Mesendoderm (in vitro differentiated cells): ENCODE measurements around the gene TRHDE.
A peak's percentile ranks its signal among the peaks of the same experiment; 100 is the strongest.

Source experiments
- DNase-seq: peaks from one replicate; pipeline ENCODE4 v3.0.0; 2013
- H2AK5ac ChIP-seq: 2 replicates; pipeline ENCODE4 v1.6.1; 2013; ENCODE audit warnings: low read length, inconsistent platforms
- H2BK120ac ChIP-seq: 2 replicates; pipeline ENCODE4 v1.6.1; 2013; ENCODE audit warnings: low read depth, mild to moderate bottlenecking, low read length, moderate library complexity, mixed read lengths
- H2BK15ac ChIP-seq: replicated peaks from 2 replicates; pipeline ENCODE4 v1.6.1; 2013; ENCODE audit warnings: low read depth, mild to moderate bottlenecking, moderate library complexity
- H2BK5ac ChIP-seq: 2 replicates; pipeline ENCODE4 v1.6.1; 2013; ENCODE audit warnings: low read length, inconsistent platforms
- H3K18ac ChIP-seq: 2 replicates; pipeline ENCODE4 v1.6.1; 2013; ENCODE audit warnings: mild to moderate bottlenecking, low read length, mixed read lengths
- H3K23ac ChIP-seq: one replicate; pipeline ENCODE4 v1.6.1; 2013; ENCODE audit warnings: low read length
- H3K27ac ChIP-seq: 2 replicates; pipeline ENCODE4 v1.5.1; 2013; ENCODE audit warnings: low read depth, mild to moderate bottlenecking, inconsistent platforms, low read length, moderate library complexity
- H3K27me3 ChIP-seq: 2 replicates; pipeline ENCODE4 v1.6.1; 2013; ENCODE audit warnings: low read length, control low read depth, mild to moderate bottlenecking, inconsistent platforms; ENCODE audit not compliant: insufficient read depth, poor library complexity
- H3K36me3 ChIP-seq: 2 replicates; pipeline ENCODE4 v1.6.1; 2013; ENCODE audit warnings: low read length, inconsistent platforms; ENCODE audit not compliant: control insufficient read depth, insufficient read depth
- H3K4ac ChIP-seq: one replicate; pipeline ENCODE4 v1.6.1; 2013; ENCODE audit warnings: low read depth, mild to moderate bottlenecking, low read length, moderate library complexity
- H3K4me1 ChIP-seq: 2 replicates; pipeline ENCODE4 v1.6.1; 2013; ENCODE audit warnings: low read depth, low read length, inconsistent platforms; ENCODE audit not compliant: control insufficient read depth
- H3K4me2 ChIP-seq: 2 replicates; pipeline ENCODE4 v1.6.1; 2013; ENCODE audit warnings: low read length
- H3K4me3 ChIP-seq: 2 replicates; pipeline ENCODE4 v1.5.1; 2013; ENCODE audit warnings: mild to moderate bottlenecking, low read length
- H3K56ac ChIP-seq: one replicate; pipeline ENCODE4 v1.6.1; 2013; ENCODE audit warnings: low read length
- H3K79me1 ChIP-seq: 2 replicates; pipeline ENCODE4 v1.6.1; 2013; ENCODE audit warnings: low read length, inconsistent platforms
- H3K79me2 ChIP-seq: 2 replicates; pipeline ENCODE4 v1.6.1; 2013; ENCODE audit warnings: mild to moderate bottlenecking, low read length; ENCODE audit not compliant: control insufficient read depth, insufficient read depth
- H3K9ac ChIP-seq: 2 replicates; pipeline ENCODE4 v1.6.1; 2013; ENCODE audit warnings: low read length, inconsistent platforms
- H4K5ac ChIP-seq: one replicate; pipeline ENCODE4 v1.6.1; 2013; ENCODE audit warnings: low read length
- H4K8ac ChIP-seq: one replicate; pipeline ENCODE4 v1.6.1; 2013; ENCODE audit warnings: low read depth, mild to moderate bottlenecking, control low read depth, low read length, moderate library complexity
- WGBS: extraction: QIAGEN DNeasy Blood & Tissue Kit; methylation state at CpG from one replicate; pipeline ENCODE4 v1.1.7; 2013; ENCODE audit warnings: low lambda C conversion rate, missing lambda C conversion rate; ENCODE audit not compliant: insufficient coverage; ENCODE audit errors: extremely low coverage; 5-methylcytosine and 5-hydroxymethylcytosine counted together

TRHDE gene

DNA sequence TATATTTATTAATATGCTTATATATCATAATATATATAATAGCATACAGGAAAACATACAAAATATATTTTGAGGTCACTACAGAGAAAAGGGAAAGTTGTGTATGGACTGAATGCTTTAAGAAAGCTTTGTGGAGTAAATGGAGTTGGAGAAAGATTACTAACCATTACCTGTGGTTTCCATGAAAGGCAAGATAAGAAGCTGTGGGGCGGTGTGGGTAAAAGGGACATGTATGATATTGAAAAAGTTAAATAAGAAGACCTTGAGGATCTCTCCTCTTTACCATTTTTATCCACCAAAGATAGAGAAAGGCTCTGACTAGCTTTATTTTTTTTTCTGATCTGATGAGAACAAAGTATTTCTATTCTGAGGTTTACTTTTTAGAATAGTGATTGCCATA, 404.4 kb downstream of the TRHDE start:
- H3K27ac ChIP-seq, result no peak overlapping the region

DNA sequence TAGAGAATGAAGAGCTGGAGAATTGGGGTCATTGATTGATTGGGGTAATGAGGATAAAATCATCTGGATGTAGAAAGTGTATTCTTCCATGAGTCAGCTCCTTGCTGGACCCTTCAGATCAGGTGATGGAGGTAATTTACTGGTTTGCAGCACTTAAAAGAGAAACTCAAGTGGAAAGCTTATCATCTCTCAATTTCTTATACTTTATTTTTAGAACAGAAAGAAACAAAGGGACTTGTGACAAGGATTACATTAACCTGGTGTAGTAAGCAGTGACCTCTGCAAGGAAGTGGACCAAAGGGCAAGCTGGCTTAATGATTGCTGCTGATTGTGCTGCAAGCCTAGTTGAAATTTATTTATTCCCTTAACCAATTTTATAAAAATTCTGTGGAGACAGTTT, 405.0 kb downstream of the TRHDE start:
- no peak overlapping the region for H3K18ac ChIP-seq
- DNase-seq, result no peak
- H3K27ac ChIP-seq, result no peak overlapping the region
- no peak overlapping the region for H4K5ac ChIP-seq
- no peaks in the 10 kb centered on the region for H3K27me3 ChIP-seq
- H2BK15ac ChIP-seq, result peak overlapping the region; percentile 57
- no peak overlapping the region for H3K56ac ChIP-seq
- no peak overlapping the region for H2AK5ac ChIP-seq
- H3K4ac ChIP-seq, result peak overlapping the region; percentile 12
- H3K36me3 ChIP-seq, result no peaks in the 10 kb centered on the region
- no peak overlapping the region for H3K4me2 ChIP-seq
- H3K79me2 ChIP-seq, result no peaks in the 10 kb centered on the region
- no peaks in the 10 kb centered on the region for H3K79me1 ChIP-seq
- H2BK120ac ChIP-seq, result peak overlapping the region; percentile 28
- no peak overlapping the region for H2BK5ac ChIP-seq
- no peak overlapping the region for H3K9ac ChIP-seq
- H3K4me3 ChIP-seq, result no peak overlapping the region
- peaks cover 5% of the 10 kb centered on the region for H3K4me1 ChIP-seq
- H3K23ac ChIP-seq, result no peak overlapping the region
- H4K8ac ChIP-seq, result no peak overlapping the region

More for the DNA sequence above, 404.4 kb downstream of the TRHDE start:
- Histone ChIP-seq H3K23ac (no peak overlapping the region), H3K79me1 (no peaks in the 10 kb centered on the region), H2BK15ac (no peak overlapping the region), H4K8ac (no peak overlapping the region), H3K18ac (no peak overlapping the region), H3K27me3 (no peaks in the 10 kb centered on the region), H4K5ac (no peak overlapping the region), H3K4ac (no peak overlapping the region), H2BK5ac (no peak overlapping the region), H3K4me3 (no peak overlapping the region), H3K36me3 (no peaks in the 10 kb centered on the region), H3K56ac (no peak overlapping the region), H2AK5ac (no peak overlapping the region), H3K79me2 (no peaks in the 10 kb centered on the region), H3K4me2 (no peak overlapping the region), H3K9ac (no peak overlapping the region), H2BK120ac (no peak overlapping the region), H3K4me1 (peaks cover 5% of the 10 kb centered on the region)
- DNase-seq, result no peak
- no CpG with 5 or more reads among the region's 1 CpG for WGBS

DNA sequence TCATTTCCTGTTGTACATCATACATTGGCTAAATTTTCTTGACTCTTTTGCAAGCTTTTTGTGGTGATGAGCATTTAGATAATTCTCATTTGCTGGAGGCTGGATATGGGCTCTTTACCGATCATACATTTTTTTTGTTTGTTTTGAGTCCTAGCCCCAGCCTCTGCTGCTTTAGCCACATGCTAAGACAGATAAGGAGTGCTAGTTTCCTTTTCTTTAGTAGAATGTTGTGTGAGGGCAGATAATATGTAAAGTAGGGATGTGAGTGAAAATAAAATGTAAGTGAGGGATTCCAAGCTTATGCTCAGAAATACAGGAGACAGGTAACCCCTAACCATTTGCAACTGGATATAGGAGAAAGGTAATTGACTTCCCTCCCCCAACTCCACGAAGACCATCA, 405.7 kb downstream of the TRHDE start:
- Histone ChIP-seq H2BK5ac (no peak overlapping the region), H3K9ac (no peak overlapping the region), H3K36me3 (no peaks in the 10 kb centered on the region), H3K18ac (peak overlapping the region; percentile 39), H4K8ac (no peak overlapping the region), H4K5ac (no peak overlapping the region), H3K56ac (peak overlapping the region; percentile 11), H3K79me2 (no peaks in the 10 kb centered on the region), H3K27me3 (no peaks in the 10 kb centered on the region), H2BK15ac (no peak overlapping the region), H3K4me1 (peaks cover 5% of the 10 kb centered on the region), H3K4me3 (no peak overlapping the region), H3K4me2 (no peak overlapping the region), H3K79me1 (no peaks in the 10 kb centered on the region), H3K27ac (no peak overlapping the region), H2AK5ac (no peak overlapping the region), H3K23ac (no peak overlapping the region), H2BK120ac (no peak overlapping the region), H3K4ac (no peak overlapping the region)
- no CpG with 5 or more reads among the region's 2 CpGs for WGBS
- DNase-seq, result peak; percentile 54

DNA sequence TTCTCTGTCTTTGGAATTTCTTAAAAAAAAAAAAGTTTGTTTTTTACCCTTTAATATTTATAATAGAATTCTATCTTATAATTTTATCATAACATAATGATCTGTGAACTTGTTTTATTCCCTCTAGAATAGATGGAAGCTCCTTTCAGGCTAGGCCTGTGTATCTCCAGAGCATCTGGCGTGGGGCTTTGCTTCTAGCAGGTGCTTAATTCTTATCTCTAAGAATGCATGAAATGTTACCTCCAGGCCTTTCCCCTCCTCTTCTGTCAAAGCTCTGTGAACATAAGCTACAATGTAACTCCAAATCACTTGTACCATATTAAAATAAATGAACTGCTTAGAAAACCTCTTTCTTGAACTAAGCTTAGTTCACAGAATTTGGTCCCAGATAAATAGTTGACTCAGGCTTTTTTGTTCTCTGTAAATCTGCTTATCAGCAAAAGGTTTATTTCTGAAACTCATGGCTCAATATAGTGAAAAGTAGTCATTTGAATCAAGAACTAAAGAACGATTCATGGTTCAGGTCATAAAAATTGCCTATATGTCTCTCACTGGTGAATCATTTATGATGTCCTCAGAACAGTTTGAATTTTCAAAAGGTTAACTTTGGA, 407.1 kb downstream of the TRHDE start:
- Histone ChIP-seq H3K18ac (no peak overlapping the region), H2AK5ac (no peak overlapping the region)

DNA sequence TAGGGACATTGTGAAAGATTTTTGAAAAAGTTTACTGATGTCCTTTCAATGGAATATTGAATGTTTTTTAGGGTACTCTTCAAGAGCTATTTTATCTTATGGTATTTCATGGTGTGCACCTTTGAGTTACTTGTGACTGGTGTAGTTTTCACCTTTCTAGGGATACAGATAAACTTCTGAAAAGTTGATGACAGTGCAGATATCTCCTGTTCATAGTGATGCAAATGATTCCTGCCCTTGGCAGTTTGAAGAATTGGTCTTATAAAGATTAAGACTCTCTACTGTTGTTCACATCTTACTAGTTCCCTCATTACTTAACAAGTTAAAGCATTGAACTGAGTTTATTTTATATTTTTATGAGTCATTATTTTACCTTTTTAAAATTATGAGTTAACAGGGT, 408.9 kb downstream of the TRHDE start:
- Histone ChIP-seq H4K5ac (no peak overlapping the region), H3K4me2 (no peak overlapping the region), H3K4me1 (peaks cover 5% of the 10 kb centered on the region), H3K79me1 (no peaks in the 10 kb centered on the region), H3K4ac (no peak overlapping the region), H2BK5ac (no peak overlapping the region), H3K56ac (no peak overlapping the region), H3K9ac (no peak overlapping the region), H4K8ac (no peak overlapping the region), H3K27me3 (no peaks in the 10 kb centered on the region), H2AK5ac (no peak overlapping the region), H3K79me2 (no peaks in the 10 kb centered on the region), H2BK120ac (no peak overlapping the region), H3K23ac (no peak overlapping the region), H3K18ac (no peak overlapping the region), H3K36me3 (no peaks in the 10 kb centered on the region), H3K27ac (no peak overlapping the region), H2BK15ac (no peak overlapping the region), H3K4me3 (no peak overlapping the region)
- no peak for DNase-seq

More for the DNA sequence above, 407.1 kb downstream of the TRHDE start:
- Histone ChIP-seq H2BK120ac (no peak overlapping the region), H4K8ac (no peak overlapping the region), H3K79me2 (no peaks in the 10 kb centered on the region), H3K36me3 (no peaks in the 10 kb centered on the region), H3K56ac (no peak overlapping the region), H4K5ac (no peak overlapping the region), H2BK15ac (no peak overlapping the region), H3K4me2 (no peak overlapping the region), H2BK5ac (no peak overlapping the region), H3K27me3 (no peaks in the 10 kb centered on the region), H3K27ac (no peak overlapping the region), H3K4ac (no peak overlapping the region), H3K4me1 (peaks cover 5% of the 10 kb centered on the region), H3K4me3 (no peak overlapping the region), H3K79me1 (no peaks in the 10 kb centered on the region), H3K9ac (no peak overlapping the region), H3K23ac (no peak overlapping the region)
- peak; percentile 59 for DNase-seq
- no CpG with 5 or more reads among the region's 2 CpGs for WGBS

DNA sequence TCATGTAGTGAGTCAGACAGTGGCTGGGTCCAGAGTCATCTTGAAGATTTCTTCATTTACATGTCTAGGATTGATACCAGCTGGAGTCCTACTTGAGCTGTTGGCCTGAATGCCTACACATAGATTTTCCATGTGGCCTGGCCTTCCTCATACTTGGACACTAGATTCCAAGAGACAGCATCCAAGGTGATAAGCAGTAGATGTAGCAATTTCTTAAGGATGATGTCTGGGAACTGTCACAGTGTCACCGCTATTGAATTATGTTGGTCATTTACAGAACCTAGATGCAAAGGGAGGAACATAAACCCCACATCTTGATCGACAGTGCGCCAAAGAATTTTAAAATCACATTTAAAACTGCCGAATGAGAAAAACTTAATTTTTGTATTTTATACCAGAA, 412.3 kb downstream of the TRHDE start:
- no peak overlapping the region for H3K4ac ChIP-seq
- no peak overlapping the region for H3K4me2 ChIP-seq
- H3K79me2 ChIP-seq, result no peaks in the 10 kb centered on the region
- no peak overlapping the region for H3K4me3 ChIP-seq
- no peak overlapping the region for H2BK15ac ChIP-seq
- H3K27ac ChIP-seq, result no peak overlapping the region
- DNase-seq, result no peak
- no peak overlapping the region for H4K5ac ChIP-seq
- H3K79me1 ChIP-seq, result no peaks in the 10 kb centered on the region
- no CpG with 5 or more reads among the region's 4 CpGs for WGBS
- no peaks in the 10 kb centered on the region for H3K27me3 ChIP-seq
- H3K36me3 ChIP-seq, result no peaks in the 10 kb centered on the region
- H3K23ac ChIP-seq, result no peak overlapping the region
- H3K56ac ChIP-seq, result no peak overlapping the region
- H2BK120ac ChIP-seq, result no peak overlapping the region
- H2AK5ac ChIP-seq, result no peak overlapping the region
- H3K18ac ChIP-seq, result no peak overlapping the region
- H3K9ac ChIP-seq, result no peak overlapping the region
- no peaks in the 10 kb centered on the region for H3K4me1 ChIP-seq
- no peak overlapping the region for H4K8ac ChIP-seq
- no peak overlapping the region for H2BK5ac ChIP-seq
